ENCODE results near the gene SIGLEC14. TPM values are rescaled to one million over a fixed set of nuclear protein-coding genes. Genes with fewer than 3 reads are reported as not detected.
A peak's percentile ranks its signal among the peaks of the same experiment; 100 is the strongest.
"Not testable (repeated sequence)": the region's sequence is repeated elsewhere in the genome, so short reads cannot be mapped to it uniquely, and the experiment has no call there.

Gene SIGLEC14, protein sequence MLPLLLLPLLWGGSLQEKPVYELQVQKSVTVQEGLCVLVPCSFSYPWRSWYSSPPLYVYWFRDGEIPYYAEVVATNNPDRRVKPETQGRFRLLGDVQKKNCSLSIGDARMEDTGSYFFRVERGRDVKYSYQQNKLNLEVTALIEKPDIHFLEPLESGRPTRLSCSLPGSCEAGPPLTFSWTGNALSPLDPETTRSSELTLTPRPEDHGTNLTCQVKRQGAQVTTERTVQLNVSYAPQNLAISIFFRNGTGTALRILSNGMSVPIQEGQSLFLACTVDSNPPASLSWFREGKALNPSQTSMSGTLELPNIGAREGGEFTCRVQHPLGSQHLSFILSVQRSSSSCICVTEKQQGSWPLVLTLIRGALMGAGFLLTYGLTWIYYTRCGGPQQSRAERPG
- total RNA-seq, result 1 to 10 TPM in 1 of 4 donors, under 1 TPM in 1, not detected in 2; 0.97 to 2.9 TPM

DNA sequence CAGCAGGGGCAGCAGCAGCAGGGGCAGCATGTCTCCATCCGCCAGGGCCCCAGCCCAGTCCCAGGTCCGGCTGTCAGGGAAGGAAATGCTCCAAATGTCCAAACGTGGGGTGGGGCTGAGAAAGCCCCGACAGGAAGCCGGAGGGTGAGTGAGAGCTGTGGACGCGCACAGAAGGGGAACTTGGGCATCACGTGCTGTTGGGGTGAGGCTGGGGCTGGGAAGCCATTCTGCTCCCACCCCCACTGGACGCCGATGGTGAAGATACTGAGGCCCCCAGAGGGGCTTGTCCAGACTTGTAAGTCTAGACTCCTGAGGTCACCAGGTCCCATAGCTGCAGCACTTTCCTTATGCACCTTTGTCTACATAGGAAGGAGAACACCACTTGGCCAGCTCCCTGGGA lies at the start of gene SIGLEC14:
Gene SIGLEC14, minus strand, starts transcription at position 96 of the 400 bp plus-strand sequence. Its CDS starts 66 bp downstream, at position 30.
- peak within 1 kb of the TSS in 1 of 4 donors; percentile 11 for H3K4me3 ChIP-seq
- WGBS, 2 donors, result 0 to 17% methylated on average over 2 of the region's 10 CpGs
- not testable (repeated sequence) for H3K27ac ChIP-seq

DNA sequence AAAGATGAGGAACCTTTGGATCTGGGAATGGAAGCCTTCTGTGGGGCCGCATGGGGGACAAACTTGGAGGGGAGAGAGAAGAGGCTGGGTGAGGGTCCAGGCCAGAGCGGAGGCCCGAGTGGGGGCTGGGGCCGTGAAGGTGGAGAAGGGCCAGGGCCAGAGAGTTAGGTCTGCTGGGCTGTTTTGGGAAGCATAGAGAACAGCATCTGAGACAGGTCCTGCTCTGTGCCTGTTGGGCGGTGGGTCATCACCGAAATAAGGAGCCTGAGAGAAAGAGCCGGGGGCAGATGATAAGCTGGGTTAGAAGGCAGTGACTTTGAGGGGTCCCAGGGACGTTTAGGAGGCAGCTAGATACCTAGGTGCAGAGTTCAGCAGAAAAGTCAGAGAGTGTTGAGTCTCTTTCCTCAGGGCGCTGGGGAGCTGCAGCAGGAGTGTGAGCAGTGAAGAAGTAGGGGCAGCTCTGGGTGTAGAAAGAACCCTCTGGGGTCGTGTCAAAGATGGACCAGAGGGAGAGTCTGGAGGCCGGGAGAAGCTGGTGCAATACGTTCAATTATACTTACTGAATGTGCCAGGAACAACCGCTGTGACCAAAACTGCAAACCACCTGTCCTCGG lies 49.2 kb upstream of the SIGLEC14 start:
- H3K27ac ChIP-seq, result no peak overlapping the region
- no peak for DNase-seq
- intact Hi-C loops (cut with DNase I), result no loop called here
- H3K4me1 ChIP-seq, result peaks cover 11 to 39% (median 21%) of the 10 kb centered on the region in 3 donors
- no peak overlapping the region for H3K4me3 ChIP-seq
- H3K27me3 ChIP-seq, result no peaks in the 10 kb centered on the region
- peaks cover 0 to 59% (median 6%) of the 10 kb centered on the region in 3 donors for H3K36me3 ChIP-seq
- no peaks in the 10 kb centered on the region for H3K9me3 ChIP-seq
- TF ChIP-seq, protein P1, sequence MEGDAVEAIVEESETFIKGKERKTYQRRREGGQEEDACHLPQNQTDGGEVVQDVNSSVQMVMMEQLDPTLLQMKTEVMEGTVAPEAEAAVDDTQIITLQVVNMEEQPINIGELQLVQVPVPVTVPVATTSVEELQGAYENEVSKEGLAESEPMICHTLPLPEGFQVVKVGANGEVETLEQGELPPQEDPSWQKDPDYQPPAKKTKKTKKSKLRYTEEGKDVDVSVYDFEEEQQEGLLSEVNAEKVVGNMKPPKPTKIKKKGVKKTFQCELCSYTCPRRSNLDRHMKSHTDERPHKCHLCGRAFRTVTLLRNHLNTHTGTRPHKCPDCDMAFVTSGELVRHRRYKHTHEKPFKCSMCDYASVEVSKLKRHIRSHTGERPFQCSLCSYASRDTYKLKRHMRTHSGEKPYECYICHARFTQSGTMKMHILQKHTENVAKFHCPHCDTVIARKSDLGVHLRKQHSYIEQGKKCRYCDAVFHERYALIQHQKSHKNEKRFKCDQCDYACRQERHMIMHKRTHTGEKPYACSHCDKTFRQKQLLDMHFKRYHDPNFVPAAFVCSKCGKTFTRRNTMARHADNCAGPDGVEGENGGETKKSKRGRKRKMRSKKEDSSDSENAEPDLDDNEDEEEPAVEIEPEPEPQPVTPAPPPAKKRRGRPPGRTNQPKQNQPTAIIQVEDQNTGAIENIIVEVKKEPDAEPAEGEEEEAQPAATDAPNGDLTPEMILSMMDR (IDR thresholded peaks at IDR 0.05), result no peak
- TF ChIP-seq POLR2A (IDR thresholded peaks at IDR 0.05), result no peak
- 85 to 90% methylated on average over 13 of the region's 14 CpGs for WGBS, 2 donors

More for the DNA sequence above, at the start of gene SIGLEC14:
- H3K36me3 ChIP-seq; DNase-seq; H3K4me1 ChIP-seq; H3K9me3 ChIP-seq; intact Hi-C loops (cut with DNase I): not testable (repeated sequence)
- peaks cover 0 to 38% (median 0%) of the 10 kb centered on the region in 4 donors for H3K27me3 ChIP-seq

DNA sequence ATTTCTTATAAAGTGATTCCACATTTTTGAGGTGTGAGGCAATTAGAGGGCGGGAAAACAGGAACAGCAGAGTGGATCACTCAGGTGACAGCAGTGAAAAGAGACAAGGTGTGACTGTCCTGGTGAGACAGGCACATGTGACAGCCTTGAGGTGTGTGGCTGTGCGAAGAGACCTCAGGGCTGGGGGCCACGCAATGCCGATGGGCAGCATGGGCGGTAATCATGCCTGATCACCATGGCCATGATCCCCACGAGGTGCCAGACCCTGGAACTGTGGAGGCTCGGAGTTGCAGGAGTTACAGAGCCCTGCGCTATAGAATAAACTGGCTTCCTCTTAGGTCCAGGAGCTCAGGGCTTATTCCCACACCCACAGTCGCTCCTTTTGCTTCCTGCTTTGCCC lies 48.5 kb upstream of the SIGLEC14 start:
- Histone ChIP-seq H3K27ac (no peak overlapping the region), H3K27me3 (no peaks in the 10 kb centered on the region), H3K36me3 (peaks cover 0 to 59% (median 6%) of the 10 kb centered on the region in 3 donors), H3K9me3 (no peaks in the 10 kb centered on the region), H3K4me3 (no peak overlapping the region), H3K4me1 (peaks cover 11 to 46% (median 24%) of the 10 kb centered on the region in 3 donors)
- TF ChIP-seq, protein P1 (IDR thresholded peaks at IDR 0.05), result no peak
- TF ChIP-seq POLR2A (IDR thresholded peaks at IDR 0.05), result no peak
- intact Hi-C loops (cut with DNase I), result no loop called here
- WGBS, 2 donors, result 87 to 88% methylated on average over 6 to 7 of the region's 9 CpGs
- DNase-seq, result no peak

DNA sequence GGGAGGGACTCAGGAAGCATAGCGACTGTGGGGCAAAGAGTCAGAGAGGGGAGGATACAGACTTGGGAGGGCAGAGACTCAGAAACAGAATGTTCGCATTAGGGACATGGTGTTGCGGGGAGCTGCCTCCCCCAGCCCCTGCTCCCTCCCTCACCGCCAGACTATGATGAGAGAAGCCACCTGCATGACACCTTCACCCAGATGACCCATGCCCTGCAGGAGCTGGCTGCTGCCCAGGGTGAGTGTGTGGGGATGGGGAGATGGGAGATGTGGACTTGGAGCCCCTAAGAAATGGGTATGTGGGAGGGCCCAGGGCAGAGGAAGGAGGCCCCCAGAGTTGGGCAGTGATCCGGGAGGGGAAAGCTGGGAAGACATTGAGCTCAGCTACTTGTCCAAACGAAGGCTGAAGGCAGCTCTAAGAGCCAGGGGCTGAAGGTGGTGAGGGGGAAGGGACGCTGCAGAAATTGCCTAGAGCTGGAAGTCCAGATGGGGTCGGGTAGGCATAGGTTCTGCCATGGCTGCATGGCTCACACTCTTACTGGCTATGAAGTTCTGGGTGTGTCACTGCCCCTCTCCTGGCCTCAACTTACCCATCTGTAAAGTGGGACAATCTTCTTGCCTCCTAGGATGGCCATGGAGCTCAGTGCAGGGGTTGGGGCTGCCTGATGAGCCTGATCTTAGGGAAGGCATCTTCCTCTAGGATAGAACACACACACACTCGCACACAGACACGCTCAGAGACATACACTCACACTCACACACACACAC lies 47.9 kb upstream of the SIGLEC14 start:
- TF ChIP-seq, protein P1 (IDR thresholded peaks at IDR 0.05), result no peak
- no peak for TF ChIP-seq POLR2A (IDR thresholded peaks at IDR 0.05)
- no peaks in the 10 kb centered on the region for H3K27me3 ChIP-seq
- peaks cover 0 to 59% (median 6%) of the 10 kb centered on the region in 3 donors for H3K36me3 ChIP-seq
- 77 to 82% methylated on average over 8 to 10 of the region's 10 CpGs for WGBS, 2 donors
- H3K9me3 ChIP-seq, result no peaks in the 10 kb centered on the region
- no peak for DNase-seq
- intact Hi-C loops (cut with DNase I), result no loop called here
- H3K27ac ChIP-seq, result no peak overlapping the region
- no peak overlapping the region for H3K4me3 ChIP-seq
- peaks cover 11 to 52% (median 24%) of the 10 kb centered on the region in 3 donors for H3K4me1 ChIP-seq

DNA sequence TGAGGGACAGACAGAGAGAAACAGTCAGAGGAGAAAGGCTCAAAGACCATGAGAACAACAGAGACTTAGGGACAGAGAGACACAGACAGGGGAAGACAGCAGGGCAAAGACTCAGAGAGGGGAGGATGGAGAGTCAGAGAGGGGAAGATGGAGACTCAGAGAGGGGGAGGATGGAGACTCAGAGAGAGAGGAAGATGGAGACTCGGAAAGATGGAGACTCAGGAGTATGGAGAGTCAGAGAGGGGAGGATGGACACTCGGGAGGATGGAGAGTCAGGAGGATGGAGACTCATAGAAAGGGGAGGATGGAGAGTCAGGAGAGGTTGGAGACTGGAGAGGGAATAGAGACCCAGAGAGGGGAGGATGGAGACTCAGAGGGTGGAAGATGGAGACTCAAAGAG lies 47.2 kb upstream of the SIGLEC14 start:
- TF ChIP-seq, protein P1 (IDR thresholded peaks at IDR 0.05), result no peak
- no peak for TF ChIP-seq POLR2A (IDR thresholded peaks at IDR 0.05)
- no peak overlapping the region for H3K27ac ChIP-seq
- DNase-seq, result no peak
- H3K9me3 ChIP-seq, result no peaks in the 10 kb centered on the region
- H3K27me3 ChIP-seq, result no peaks in the 10 kb centered on the region
- H3K36me3 ChIP-seq, result peaks cover 0 to 54% (median 6%) of the 10 kb centered on the region in 3 donors
- H3K4me3 ChIP-seq, result no peak overlapping the region
- intact Hi-C loops (cut with DNase I), result no loop called here
- WGBS, 2 donors, result 65 to 73% methylated on average over 2 of the region's 2 CpGs
- peaks cover 11 to 59% (median 24%) of the 10 kb centered on the region in 3 donors for H3K4me1 ChIP-seq
